Endothelial cell of umbilical vein (primary cell): ENCODE measurements around the gene S100A16. TPM values are rescaled to one million over a fixed set of nuclear protein-coding genes. Genes with fewer than 3 reads are reported as not detected.

Source experiments
- BruUV-seq: library from RNA; stranded (reverse); fragments of 400-500 nt; replicated peaks from 2 replicates; lab custom pipeline; 2021; lab: Mats Ljungman, UMichigan
- CTCF ChIA-PET: fragments of 300-600, 350-600 bp; sonication (Branson Sonifier 250); formaldehyde crosslinking; loops from one replicate; lab custom pipeline; 2021; ENCODE audit warnings: antibody characterized with exemption, inconsistent platforms; lab: Charles Lee
- POLR2A ChIA-PET: fragments of 300-600, 350-600 bp; sonication (Branson Sonifier 250); formaldehyde crosslinking; loops from one replicate; lab custom pipeline; 2021; ENCODE audit warnings: antibody characterized with exemption, inconsistent platforms; lab: Charles Lee
- DNase-seq: peaks from one replicate; pipeline ENCODE4 v3.0.0-alpha.2; 2011; ENCODE audit warnings: low read depth, low spot score
- FAIRE-seq: peaks from 2 replicates; lab custom pipeline; 2011; peaks lifted over from hg19 to GRCh38; lab: Jason Lieb, UNC
- H2AFZ ChIP-seq: 2 replicates; pipeline ENCODE4 v1.6.0; 2012; ENCODE audit warnings: low read depth, low read length, control low read depth, inconsistent platforms
- H3K27ac ChIP-seq: 2 replicates; pipeline ENCODE4 v1.5.1; 2011; ENCODE audit warnings: low read depth, mild to moderate bottlenecking, control low read depth, low read length, moderate library complexity; ENCODE audit not compliant: insufficient read depth
- H3K27me3 ChIP-seq, 2 experiments: 2 replicates each; pipeline versions ENCODE4 v1.6.0 to v1.6.1; 2011; ENCODE audit warnings: low read length in 2 of 2, mixed read lengths in 1 of 2; ENCODE audit not compliant: control insufficient read depth in 2 of 2, insufficient read depth in 2 of 2
- H3K36me3 ChIP-seq, 2 experiments: 2 replicates in 1 of 2; 3 replicates in 1 of 2; pipeline ENCODE4 v1.5.1; 2011; ENCODE audit warnings: low read length in 2 of 2, mild to moderate bottlenecking in 1 of 2, moderate library complexity in 1 of 2; ENCODE audit not compliant: control insufficient read depth in 2 of 2, insufficient read depth in 2 of 2; ENCODE audit errors: extremely low read depth in 1 of 2
- H3K4me1 ChIP-seq: 3 replicates; pipeline ENCODE4 v1.5.1; 2011; ENCODE audit warnings: mild to moderate bottlenecking, low read length; ENCODE audit not compliant: control insufficient read depth, insufficient read depth; ENCODE audit errors: extremely low read depth
- H3K4me2 ChIP-seq: 2 replicates; pipeline ENCODE4 v1.6.1; 2011; ENCODE audit warnings: low read length, control low read depth, mixed read lengths; ENCODE audit not compliant: insufficient read depth
- H3K4me3 ChIP-seq, 3 experiments: fragments of 200-600 bp in 1 of 3; sonication (generic), shearing (Covaris generic) in 1 of 3; replicated peaks in 1 of 3; 2 replicates each; pipeline ENCODE4 v1.5.1; 2011 to 2016; ENCODE audit warnings: control low read depth in 3 of 3, low read length in 3 of 3, mild to moderate bottlenecking in 2 of 3, inconsistent platforms in 1 of 3, low read depth in 1 of 3, moderate library complexity in 1 of 3; ENCODE audit not compliant: insufficient read depth in 1 of 3
- H3K79me2 ChIP-seq: 2 replicates; pipeline ENCODE4 v1.6.0; 2012; ENCODE audit warnings: low read length, inconsistent platforms; ENCODE audit not compliant: control insufficient read depth, insufficient read depth
- H3K9ac ChIP-seq: replicated peaks from 2 replicates; pipeline ENCODE3; 2011; ENCODE audit warnings: low read length, control low read depth; ENCODE audit not compliant: insufficient read depth; ENCODE audit errors: extremely low read depth
- H3K9me1 ChIP-seq: replicated peaks from 3 replicates; pipeline ENCODE4 v1.6.0; 2011; ENCODE audit warnings: mild to moderate bottlenecking, low read length; ENCODE audit not compliant: control insufficient read depth, insufficient read depth; ENCODE audit errors: extremely low read depth
- H3K9me3 ChIP-seq: replicated peaks from 2 replicates; pipeline ENCODE4 v1.5.1; 2012; ENCODE audit warnings: low read length, inconsistent platforms; ENCODE audit not compliant: control insufficient read depth, insufficient read depth
- H4K20me1 ChIP-seq: replicated peaks from 2 replicates; pipeline ENCODE3; 2011; ENCODE audit warnings: mild to moderate bottlenecking, low read length; ENCODE audit not compliant: control insufficient read depth, insufficient read depth; ENCODE audit errors: extremely low read depth
- EZH2 ChIP-seq: IDR thresholded peaks from 2 replicates; pipeline ENCODE4 v1.6.1; 2012; ENCODE audit warnings: borderline replicate concordance, low read depth, mild to moderate bottlenecking, moderate library complexity, low read length, inconsistent platforms; ENCODE audit not compliant: severe bottlenecking
- FOS ChIP-seq: IDR thresholded peaks from 2 replicates; pipeline ENCODE4 v1.6.1; 2011; ENCODE audit warnings: mild to moderate bottlenecking, low read length, moderate library complexity, borderline replicate concordance; ENCODE audit not compliant: insufficient read depth
- GATA2 ChIP-seq: IDR thresholded peaks from 2 replicates; pipeline ENCODE4 v1.7.0; 2011; ENCODE audit warnings: low read depth, mild to moderate bottlenecking, moderate library complexity, mixed read lengths, low read length; ENCODE audit not compliant: insufficient read length, insufficient read depth
- JUN ChIP-seq: IDR thresholded peaks from 2 replicates; pipeline ENCODE4 v1.6.1; 2011; ENCODE audit warnings: borderline replicate concordance, low read depth; ENCODE audit not compliant: insufficient read length, insufficient read depth
- MYC ChIP-seq: IDR thresholded peaks from one replicate; pipeline ENCODE4 v1.6.1; 2011; ENCODE audit warnings: mild to moderate bottlenecking, low read depth, low read length
- POLR2A ChIP-seq: IDR thresholded peaks from 2 replicates; pipeline ENCODE4 v1.6.1; 2012; ENCODE audit warnings: low read depth, mild to moderate bottlenecking, control low read depth, low read length
- POLR2AphosphoS5 ChIP-seq: IDR thresholded peaks from 2 replicates; pipeline ENCODE4 v1.6.1; 2012; ENCODE audit warnings: low read depth, mild to moderate bottlenecking, control low read depth, low read length, moderate library complexity; ENCODE audit not compliant: insufficient read depth
- dilution Hi-C: fragments of 300-500 bp; cut with MboI; formaldehyde crosslinking; loops from one replicate; pipeline ENCODE4 v1.15.0; 2019; ENCODE audit warnings: low sequenced_read_pairs; ENCODE audit not compliant: extremely low pct_ligation_motif_present
- intact Hi-C: fragments of 100-400 bp; cut with micrococcal nuclease; formaldehyde crosslinking; loops from one replicate; pipeline ENCODE4 v1.10.0; 2022
- polyA plus RNA-seq, 4 experiments: library from polyadenylated mRNA; depleted of rRNA in 3 of 4; stranded (reverse) in 3 of 4; unstranded in 1 of 4; fragments of >200 nt; gene quantifications; 2 replicates each; pipeline versions ENCODE4 v1.2.1 to v1.2.3, GENCODE V29; 2011 to 2012; ENCODE audit warnings: missing spikeins in 1 of 4
- total RNA-seq: library from RNA; stranded (reverse); gene quantifications from 2 replicates; pipeline ENCODE4 v1.2.3, GENCODE V29; 2021
- TF ChIP-seq, protein P1 (sequence below), 2 donors: IDR thresholded peaks; 1 replicate in 1 of 2; 2 replicates in 1 of 2; pipeline ENCODE4 v1.5.1; 2011; ENCODE audit warnings: low read length in 2 of 2, mild to moderate bottlenecking in 2 of 2, moderate library complexity in 2 of 2, control low read depth in 1 of 2, inconsistent platforms in 1 of 2, low read depth in 1 of 2; ENCODE audit not compliant: insufficient read depth in 1 of 2; ENCODE audit errors: extremely low read depth in 1 of 2
- TF ChIP-seq, protein P2 (sequence below): IDR thresholded peaks from 2 replicates; pipeline ENCODE4 v1.6.1; 2011; ENCODE audit not compliant: insufficient read depth, insufficient read length

Gene S100A16
- total and polyA plus RNA-seq, 2 donors (not counting 3 experiments of a cell fraction or from before 2014, with no cell fraction given): 701 to 1,770 TPM

DNA sequence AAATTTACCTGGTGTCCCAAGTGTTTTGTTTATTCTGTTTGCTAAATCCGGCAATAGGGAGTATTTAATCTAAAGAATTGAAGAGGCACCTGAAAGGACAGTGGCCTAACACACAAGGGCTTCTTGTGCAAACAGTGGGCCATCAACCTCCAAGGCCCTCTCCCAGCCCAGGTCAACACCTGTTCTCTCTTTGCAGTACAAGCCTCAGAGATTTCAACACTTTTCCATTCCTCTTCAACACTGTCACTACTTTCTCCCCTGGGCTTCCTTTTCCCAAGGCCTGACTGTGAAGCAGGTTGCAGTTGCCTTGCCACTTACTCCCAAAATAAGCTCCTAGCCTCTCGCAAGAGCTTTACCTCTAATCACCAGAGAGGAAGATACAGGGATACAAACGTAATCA, 42.4 kb upstream of the S100A16 start:
- ChIA-PET CTCF (interaction anchor here (1.2 kb wide), 1 partner anchor 83 kb away, joined by 3 read pairs; no protein-coding TSS in a partner anchor), POLR2A (interaction anchor here (0.6 kb wide), 1 partner anchor 51 kb away, joined by 3 read pairs; no protein-coding TSS in a partner anchor)
- no TSS peak for BruUV-seq

More for the DNA sequence above, 42.4 kb upstream of the S100A16 start:
- no peak for TF ChIP-seq EZH2
- TF ChIP-seq POLR2AphosphoS5: no peak
- TF ChIP-seq GATA2: no peak
- TF ChIP-seq, protein P1, sequence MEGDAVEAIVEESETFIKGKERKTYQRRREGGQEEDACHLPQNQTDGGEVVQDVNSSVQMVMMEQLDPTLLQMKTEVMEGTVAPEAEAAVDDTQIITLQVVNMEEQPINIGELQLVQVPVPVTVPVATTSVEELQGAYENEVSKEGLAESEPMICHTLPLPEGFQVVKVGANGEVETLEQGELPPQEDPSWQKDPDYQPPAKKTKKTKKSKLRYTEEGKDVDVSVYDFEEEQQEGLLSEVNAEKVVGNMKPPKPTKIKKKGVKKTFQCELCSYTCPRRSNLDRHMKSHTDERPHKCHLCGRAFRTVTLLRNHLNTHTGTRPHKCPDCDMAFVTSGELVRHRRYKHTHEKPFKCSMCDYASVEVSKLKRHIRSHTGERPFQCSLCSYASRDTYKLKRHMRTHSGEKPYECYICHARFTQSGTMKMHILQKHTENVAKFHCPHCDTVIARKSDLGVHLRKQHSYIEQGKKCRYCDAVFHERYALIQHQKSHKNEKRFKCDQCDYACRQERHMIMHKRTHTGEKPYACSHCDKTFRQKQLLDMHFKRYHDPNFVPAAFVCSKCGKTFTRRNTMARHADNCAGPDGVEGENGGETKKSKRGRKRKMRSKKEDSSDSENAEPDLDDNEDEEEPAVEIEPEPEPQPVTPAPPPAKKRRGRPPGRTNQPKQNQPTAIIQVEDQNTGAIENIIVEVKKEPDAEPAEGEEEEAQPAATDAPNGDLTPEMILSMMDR (IDR thresholded peaks at IDR 0.05; ENCODE audit: extremely low read depth in 1 of 2, insufficient read depth in 1 of 2, low read depth in 1 of 2, low read length in 2 of 2): no peak
- TF ChIP-seq FOS: no peak
- no peak for TF ChIP-seq JUN
- no peak for TF ChIP-seq MYC
- TF ChIP-seq POLR2A: no peak
- TF ChIP-seq, protein P2, sequence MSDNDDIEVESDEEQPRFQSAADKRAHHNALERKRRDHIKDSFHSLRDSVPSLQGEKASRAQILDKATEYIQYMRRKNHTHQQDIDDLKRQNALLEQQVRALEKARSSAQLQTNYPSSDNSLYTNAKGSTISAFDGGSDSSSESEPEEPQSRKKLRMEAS: no peak
- H3K4me3 ChIP-seq: no peak overlapping the region
- no peak overlapping the region for H2AFZ ChIP-seq
- H3K4me1 ChIP-seq: peaks cover 15% of the 10 kb centered on the region
- dilution Hi-C loops: no loop called here
- H3K9me3 ChIP-seq: no peaks in the 10 kb centered on the region
- no peaks in the 10 kb centered on the region for H3K36me3 ChIP-seq
- no peak overlapping the region for H3K27ac ChIP-seq
- intact Hi-C loops: no loop called here
- H3K9ac ChIP-seq: no peak overlapping the region
- DNase-seq: no peak
- H4K20me1 ChIP-seq: no peaks in the 10 kb centered on the region
- H3K27me3 ChIP-seq: no peaks in the 10 kb centered on the region
- H3K79me2 ChIP-seq: peaks cover 13% of the 10 kb centered on the region
- no peak overlapping the region for H3K4me2 ChIP-seq
- FAIRE-seq: no peak
- H3K9me1 ChIP-seq: no peaks in the 10 kb centered on the region
